NCI-H1105 treated with DMSO at 0.1 percent for 48 hours (cell line): ENCODE data around the gene UTP14C.
"Not testable (repeated sequence)": the region's sequence is repeated elsewhere in the genome, so short reads cannot be mapped to it uniquely, and the experiment has no call there.

ENCODE experiments used
- DNase-seq: peaks from one replicate; lab custom pipeline; 2025; lab: John Stamatoyannopoulos, UW

Gene UTP14C

DNA sequence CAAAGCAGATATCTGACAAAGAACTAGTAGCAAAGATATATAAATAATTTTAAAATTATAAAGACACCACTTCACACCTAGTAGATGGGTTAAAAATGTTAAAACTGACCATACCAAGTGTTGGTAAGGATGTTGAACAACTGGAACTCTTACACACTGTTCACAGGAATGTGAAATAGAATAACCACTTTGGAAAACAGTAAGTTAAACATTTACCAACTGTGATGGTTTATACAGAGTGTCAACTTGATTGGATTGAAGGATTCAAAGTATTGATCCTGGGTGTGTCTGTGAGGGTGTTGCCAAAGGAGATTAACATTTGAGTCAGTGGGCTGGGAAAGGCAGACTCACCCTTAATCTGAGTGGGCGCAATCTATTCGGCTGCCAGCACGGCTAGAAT is 19.2 kb downstream of the UTP14C start:
- no peak for DNase-seq

DNA sequence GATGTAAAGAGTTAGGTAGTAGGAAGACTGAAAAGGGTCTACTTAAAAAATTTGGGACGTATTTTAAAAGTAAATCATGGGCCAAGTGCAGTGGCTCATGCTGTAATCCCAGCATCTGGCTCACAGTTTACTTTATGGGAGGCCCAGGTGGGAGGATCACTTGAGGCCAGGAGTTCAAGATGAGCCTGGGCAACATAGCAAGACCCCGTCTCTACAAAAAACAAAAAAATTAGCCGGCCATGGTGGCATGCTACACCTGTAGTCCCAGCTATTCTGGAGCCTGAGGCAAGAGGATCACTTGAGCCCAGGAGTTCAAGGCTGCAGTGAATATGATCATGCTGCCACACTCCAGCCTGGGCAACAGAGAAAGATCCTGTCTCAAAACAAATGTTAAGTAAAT is 23.0 kb downstream of the UTP14C start:
- no peak for DNase-seq

GRCh38 chr13:52048516-52048915 is 24.0 kb downstream of the UTP14C start:
- no peak for DNase-seq

DNA sequence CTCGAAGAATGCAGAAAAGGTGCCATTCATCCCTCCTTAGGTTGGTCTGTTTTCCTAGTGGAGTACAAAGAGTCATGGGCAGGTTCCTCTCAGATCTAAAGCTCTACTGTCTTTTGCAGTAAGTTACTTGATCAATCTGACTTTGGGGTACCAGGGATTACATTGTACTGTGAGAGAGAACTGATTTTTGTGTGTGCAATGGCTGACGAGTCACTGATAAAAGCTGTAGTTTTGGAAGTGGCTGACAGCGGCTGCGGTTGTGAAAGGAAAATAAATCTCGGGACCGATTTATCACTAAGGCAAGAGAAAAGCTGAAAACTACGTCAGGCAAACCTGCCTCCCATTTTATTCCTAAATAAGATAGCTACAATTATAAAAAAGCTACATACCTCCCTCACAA is 26.9 kb downstream of the UTP14C start:
- no peak for DNase-seq

DNA sequence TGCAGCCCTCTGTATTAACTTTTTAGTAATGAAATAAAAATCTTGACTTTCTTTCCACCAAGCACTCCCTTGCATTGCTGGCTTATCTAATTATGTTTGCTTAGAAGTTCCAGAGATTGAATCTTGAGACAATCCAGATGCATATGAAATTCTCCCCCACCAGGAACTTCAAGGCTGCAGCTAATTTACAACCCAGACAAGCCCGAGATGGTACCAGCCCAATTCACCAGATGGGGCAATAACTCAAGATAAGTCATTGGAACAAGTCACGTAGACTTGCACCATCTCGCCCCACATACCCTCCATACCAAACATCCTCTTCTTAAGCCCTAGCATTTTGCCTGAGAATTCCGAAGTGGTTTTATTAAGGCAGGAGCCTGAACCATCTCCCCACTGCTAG is 29.0 kb downstream of the UTP14C start:
- DNase-seq = no peak

- not testable (repeated sequence) for DNase-seq
These were observed 36.6 kb downstream of the UTP14C start for GRCh38 chr13:52061064-52061463.

DNA sequence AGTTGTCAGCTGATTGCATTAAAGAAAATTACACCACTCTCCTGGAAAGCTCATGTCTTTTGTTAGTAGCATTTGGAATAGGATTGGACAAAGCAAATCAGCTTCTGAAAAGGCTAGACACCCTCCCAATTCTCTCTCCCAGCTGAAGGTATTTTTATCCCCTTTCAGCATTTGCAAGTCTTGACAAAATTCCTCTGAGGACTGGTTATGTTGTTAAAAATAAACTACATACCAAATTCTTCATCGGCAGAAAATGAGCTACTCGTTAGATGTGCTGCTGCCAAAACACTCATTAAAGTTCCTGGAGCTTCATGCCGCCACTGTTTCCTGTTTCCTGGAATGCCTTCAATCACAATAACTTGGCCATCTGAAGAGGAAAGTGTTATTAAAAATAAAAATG is 37.1 kb downstream of the UTP14C start:
- no peak for DNase-seq

- no peak for DNase-seq
These were observed 42.7 kb downstream of the UTP14C start for GRCh38 chr13:52067237-52067636.

DNA sequence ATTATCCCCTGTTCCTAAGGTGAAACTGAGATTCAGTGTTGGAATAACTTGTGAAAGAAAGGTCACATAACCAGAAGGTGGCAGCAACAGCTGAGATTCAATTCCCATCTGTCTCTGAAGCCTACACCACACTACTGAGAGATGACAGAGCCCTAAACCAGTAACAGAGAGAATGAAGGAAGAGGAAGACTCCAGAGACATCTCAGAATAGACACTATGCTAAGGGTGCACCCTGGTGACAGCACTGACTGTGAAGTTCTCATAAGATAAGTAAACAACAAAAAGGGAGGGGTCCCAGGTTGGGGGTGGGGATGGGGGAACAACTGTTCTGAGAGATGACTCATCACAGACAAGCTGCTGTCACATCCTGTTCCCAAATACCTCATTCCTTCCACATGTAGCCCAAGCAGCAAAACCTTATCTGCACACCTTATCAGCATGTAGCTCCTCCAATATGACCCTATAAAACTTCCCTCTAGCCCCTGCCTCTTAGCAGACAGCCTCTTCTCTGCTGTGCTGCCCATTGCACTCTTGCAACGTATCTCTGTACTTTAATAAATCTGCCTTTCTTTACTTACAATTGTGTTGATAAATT is 46.5 kb downstream of the UTP14C start:
- DNase-seq = no peak
